Heart right ventricle (tissue), 16 donors: ENCODE data around the gene SEPTIN3. TPM values are rescaled to one million over a fixed set of nuclear protein-coding genes. Genes with fewer than 3 reads are reported as not detected.

Experiments
- ATAC-seq, 8 donors: fragments of 200-7000 bp; cut with Tn5 transposase; one replicate each; pipeline ENCODE4 v1.9.1; 2020; ENCODE audit warnings: mild to moderate bottlenecking in 8 of 8, moderate library complexity in 8 of 8, moderate number of reproducible peaks in 1 of 8
- DNase-seq, 2 donors: peaks; one replicate each; pipeline ENCODE4 v3.0.0-alpha.2; 2020
- H3K27ac ChIP-seq, 10 donors: fragments of 200-600 bp; sonication (generic) in 2 of 10; one replicate each; pipeline versions ENCODE4 v1.5.0 to v1.8.0; 2020 to 2022; ENCODE audit warnings: mild to moderate bottlenecking in 3 of 10
- H3K27me3 ChIP-seq, 7 donors: fragments of 200-600 bp; one replicate each; pipeline ENCODE4 v1.8.0; 2021 to 2022; ENCODE audit warnings: mild to moderate bottlenecking in 2 of 7
- H3K36me3 ChIP-seq, 9 donors: fragments of 200-600 bp; sonication (generic) in 1 of 9; one replicate each; pipeline versions ENCODE4 v1.5.0 to v1.8.0; 2020 to 2022; ENCODE audit warnings: mild to moderate bottlenecking in 2 of 9
- H3K4me1 ChIP-seq, 9 donors: fragments of 200-600 bp; sonication (generic) in 1 of 9; one replicate each; pipeline versions ENCODE4 v1.5.0 to v1.8.0; 2020 to 2022; ENCODE audit warnings: mild to moderate bottlenecking in 4 of 9
- H3K4me3 ChIP-seq, 10 donors: fragments of 200-600 bp; sonication (generic) in 2 of 10; one replicate each; pipeline versions ENCODE4 v1.5.0 to v1.8.0; 2020 to 2022; ENCODE audit warnings: mild to moderate bottlenecking in 7 of 10, moderate library complexity in 2 of 10
- H3K9me3 ChIP-seq, 11 donors: fragments of 200-600 bp in 10 of 11; sonication (generic) in 2 of 11; one replicate each; pipeline versions ENCODE4 v1.5.0 to v1.8.0; 2013 to 2022; ENCODE audit warnings: mild to moderate bottlenecking in 2 of 11, control low read depth in 1 of 11, moderate library complexity in 1 of 11
- WGBS, 2 donors: extraction: QIAGEN DNeasy Blood & Tissue Kit; methylation state at CpG; one replicate each; pipeline ENCODE4 v1.1.7; 2013; ENCODE audit warnings: inconsistent platforms in 1 of 2; 5-methylcytosine and 5-hydroxymethylcytosine counted together
- intact Hi-C, 10 donors: fragments of 100-400 bp; cut with DNase I; formaldehyde crosslinking; loops; one replicate each; pipeline versions ENCODE4 v1.11.1 to v1.14.2; 2022
- polyA plus RNA-seq, 2 donors: library from polyadenylated mRNA; stranded (reverse); fragments of 200-250 nt; gene quantifications; one replicate each; pipeline ENCODE4 v1.2.3, GENCODE V29; 2013
- total RNA-seq, 10 donors: library from RNA; stranded (reverse); fragmentation: NEBNext Ultra II Directional in 3 of 10; extraction: Animal tissue kit (Norgen Biotek cat#: 25700) in 3 of 10; gene quantifications; one replicate each; pipeline versions ENCODE4 v1.2.1 to v1.2.4, GENCODE V29; 2021 to 2023
- TF ChIP-seq, protein P1 (sequence below), 9 donors: fragments of 200-600 bp; sonication (generic) in 2 of 9; IDR thresholded peaks; one replicate each; pipeline versions ENCODE4 v1.5.0 to v1.8.0; 2021 to 2022; ENCODE audit warnings: antibody characterized with exemption in 9 of 9, mild to moderate bottlenecking in 5 of 9, moderate library complexity in 1 of 9
- donor health status: Arrhythmogenic right ventricular cardiomyopathy.
- donor health status: ischemic (EF 13 %, LVEDD 7.1; RV severe dilation, severe dysfunction).
- donor health status: healthy with polysubstance abuse.
- donor health status: DM: no; HTN: yes; CAD: no.
- donor health status: DM: no; HTN: no; CAD: no.
- donor health status: ischemic (EF 25% LVEDD 6.9; RV normal size, moderate dysfunction).
- donor health status: ischemic (EF 25% LVEDD 5.7; RV mildly dilated, moderate dysfunction).
- donor health status: healthy.
- donor health status: DM: yes; HTN: yes; CAD: no.
- donor health status: Ischemic cardiomyopathy.
- donor health status: ischemic (EF 35%, LVEDD 5.7; RV mildly dilated, moderate dysfunction).
- donor health status: nonischemic (EF 11% LVEDD 7.7; RV severe dilation, severe dysfunction).
- donor health status: DM: yes; HTN: yes; CAD: no.
- donor health status: PGD.
- donor health status: ischemic (EF 29% LVEDD 5.4; RV normal size, mild dysfunction).
- donor health status: nonischemic (EF 23%, LVEDD 6.1; RV moderate dilation, normal function).

SEPTIN3 gene
- total and polyA plus RNA-seq, 12 donors = 0.03 to 0.44 (median 0.10) TPM; not detected in 6

GRCh38 chr22:41983513-41984405 lies 14.5 kb downstream of the SEPTIN3 start:
- ATAC-seq (peak in 1 of 8 donors; percentile 47), DNase-seq (no peak)
- H3K4me3 ChIP-seq = no peak overlapping the region
- TF ChIP-seq, protein P1, sequence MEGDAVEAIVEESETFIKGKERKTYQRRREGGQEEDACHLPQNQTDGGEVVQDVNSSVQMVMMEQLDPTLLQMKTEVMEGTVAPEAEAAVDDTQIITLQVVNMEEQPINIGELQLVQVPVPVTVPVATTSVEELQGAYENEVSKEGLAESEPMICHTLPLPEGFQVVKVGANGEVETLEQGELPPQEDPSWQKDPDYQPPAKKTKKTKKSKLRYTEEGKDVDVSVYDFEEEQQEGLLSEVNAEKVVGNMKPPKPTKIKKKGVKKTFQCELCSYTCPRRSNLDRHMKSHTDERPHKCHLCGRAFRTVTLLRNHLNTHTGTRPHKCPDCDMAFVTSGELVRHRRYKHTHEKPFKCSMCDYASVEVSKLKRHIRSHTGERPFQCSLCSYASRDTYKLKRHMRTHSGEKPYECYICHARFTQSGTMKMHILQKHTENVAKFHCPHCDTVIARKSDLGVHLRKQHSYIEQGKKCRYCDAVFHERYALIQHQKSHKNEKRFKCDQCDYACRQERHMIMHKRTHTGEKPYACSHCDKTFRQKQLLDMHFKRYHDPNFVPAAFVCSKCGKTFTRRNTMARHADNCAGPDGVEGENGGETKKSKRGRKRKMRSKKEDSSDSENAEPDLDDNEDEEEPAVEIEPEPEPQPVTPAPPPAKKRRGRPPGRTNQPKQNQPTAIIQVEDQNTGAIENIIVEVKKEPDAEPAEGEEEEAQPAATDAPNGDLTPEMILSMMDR (IDR thresholded peaks at IDR 0.05) = no peak
- peaks cover 0 to 3% (median 0%) of the 10 kb centered on the region in 7 donors for H3K27me3 ChIP-seq
- 72 to 84% methylated on average over 6 of the region's 6 CpGs for WGBS, 2 donors
- H3K4me1 ChIP-seq = peaks cover 0 to 10% (median 0%) of the 10 kb centered on the region in 9 donors
- intact Hi-C loops = no loop called here
- no peaks in the 10 kb centered on the region for H3K9me3 ChIP-seq
- no peaks in the 10 kb centered on the region for H3K36me3 ChIP-seq
- H3K27ac ChIP-seq = no peak overlapping the region

- no peak overlapping the region for H3K4me3 ChIP-seq
- DNase-seq = no peak
- 91 to 92% methylated on average over 5 of the region's 5 CpGs for WGBS, 2 donors
- intact Hi-C loops = no loop called here
- no peaks in the 10 kb centered on the region for H3K36me3 ChIP-seq
- H3K27ac ChIP-seq = no peak overlapping the region
- H3K4me1 ChIP-seq = peaks cover 0 to 10% (median 0%) of the 10 kb centered on the region in 9 donors
- no peak for ATAC-seq
- TF ChIP-seq, protein P1 (IDR thresholded peaks at IDR 0.05) = no peak
- H3K9me3 ChIP-seq = no peaks in the 10 kb centered on the region
- H3K27me3 ChIP-seq = peaks cover 0 to 9% (median 0%) of the 10 kb centered on the region in 7 donors
Measured at GRCh38 chr22:41987276-41987675, 18.0 kb downstream of the SEPTIN3 start.

GRCh38 chr22:41989246-41989645 lies 20.0 kb downstream of the SEPTIN3 start:
- ATAC-seq (no peak), DNase-seq (no peak)
- intact Hi-C loops = no loop called here
- TF ChIP-seq, protein P1 (IDR thresholded peaks at IDR 0.05) = no peak
- Histone ChIP-seq H3K27me3 (peaks cover 0 to 9% (median 0%) of the 10 kb centered on the region in 7 donors), H3K36me3 (no peaks in the 10 kb centered on the region), H3K9me3 (no peaks in the 10 kb centered on the region), H3K4me1 (no peaks in the 10 kb centered on the region), H3K4me3 (no peak overlapping the region), H3K27ac (no peak overlapping the region)
- WGBS, 2 donors = 61 to 82% methylated on average over 4 of the region's 4 CpGs

DNA sequence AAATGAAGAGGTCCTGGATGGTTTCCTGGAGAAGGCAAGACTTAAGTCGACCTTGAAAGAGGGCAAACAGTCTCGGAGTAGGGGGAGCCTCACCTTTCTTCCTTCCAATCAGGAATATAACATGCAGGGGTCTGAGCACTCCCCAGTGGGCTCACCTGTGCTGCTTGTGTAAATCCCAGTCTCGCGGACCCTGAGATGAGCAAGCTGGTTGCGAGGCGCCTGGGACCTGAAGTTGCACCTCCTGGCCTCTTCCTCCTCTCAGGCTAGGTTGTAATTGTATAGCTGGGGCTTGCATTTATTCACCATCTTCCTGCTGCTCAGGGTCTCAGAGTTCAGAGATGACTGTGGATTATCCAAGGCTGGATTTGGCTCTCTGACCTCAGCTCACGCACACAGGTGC lies 21.9 kb downstream of the SEPTIN3 start:
- WGBS, 2 donors = 91 to 93% methylated on average over 7 of the region's 7 CpGs
- Histone ChIP-seq H3K4me3 (no peak overlapping the region), H3K4me1 (no peaks in the 10 kb centered on the region), H3K27ac (no peak overlapping the region), H3K9me3 (no peaks in the 10 kb centered on the region), H3K27me3 (peaks cover 0 to 9% (median 0%) of the 10 kb centered on the region in 7 donors), H3K36me3 (no peaks in the 10 kb centered on the region)
- DNase-seq (no peak), ATAC-seq (no peak)
- intact Hi-C loops = no loop called here
- TF ChIP-seq, protein P1 (IDR thresholded peaks at IDR 0.05) = no peak
